Calu3 (cell line): ENCODE data around the gene NAALADL2. TPM values are rescaled to one million over a fixed set of nuclear protein-coding genes. Genes with fewer than 3 reads are reported as not detected.

Experiments used
- BruUV-seq: library from RNA; stranded (reverse); fragments of 400-500 nt; replicated peaks from 2 replicates; lab custom pipeline; 2021; lab: Mats Ljungman, UMichigan
- CTCF ChIA-PET: fragments of 300-600 bp; sonication (Branson Sonifier 250); formaldehyde crosslinking; loops from one replicate; lab custom pipeline; 2022; ENCODE audit warnings: antibody characterized with exemption; lab: Charles Lee
- DNase-seq: peaks from one replicate; pipeline ENCODE4 v3.0.0; 2022
- H3K27ac Mint-ChIP-seq: one replicate; pipeline ENCODE4 v1.8.0; 2022; ENCODE audit warnings: mixed read lengths; ENCODE audit not compliant: unreplicated experiment
- H3K27me3 Mint-ChIP-seq: one replicate; pipeline ENCODE4 v1.8.0; 2022; ENCODE audit warnings: mixed read lengths; ENCODE audit not compliant: unreplicated experiment
- H3K36me3 Mint-ChIP-seq: one replicate; pipeline ENCODE4 v1.8.0; 2022; ENCODE audit warnings: mild to moderate bottlenecking, moderate library complexity, mixed read lengths; ENCODE audit not compliant: insufficient read depth, unreplicated experiment
- H3K4me1 Mint-ChIP-seq: one replicate; pipeline ENCODE4 v1.8.0; 2022; ENCODE audit warnings: mild to moderate bottlenecking, low read depth, mixed read lengths; ENCODE audit not compliant: unreplicated experiment
- H3K4me3 Mint-ChIP-seq: one replicate; pipeline ENCODE4 v1.8.0; 2022; ENCODE audit warnings: mild to moderate bottlenecking, low read depth, moderate library complexity, mixed read lengths; ENCODE audit not compliant: unreplicated experiment
- H3K9me3 Mint-ChIP-seq: one replicate; pipeline ENCODE4 v1.8.0; 2022; ENCODE audit warnings: low read depth, mixed read lengths; ENCODE audit not compliant: unreplicated experiment
- CTCF ChIP-seq: fragments of 200-600 bp; IDR thresholded peaks from one replicate; pipeline ENCODE4 v1.8.0; 2022; ENCODE audit warnings: antibody characterized with exemption; ENCODE audit not compliant: unreplicated experiment
- intact Hi-C: fragments of 100-400 bp; cut with micrococcal nuclease; formaldehyde crosslinking; loops from one replicate; pipeline ENCODE4 v1.10.0; 2022; ENCODE audit not compliant: unreplicated experiment
- total RNA-seq: library from RNA; stranded (reverse); gene quantifications from 2 replicates; pipeline ENCODE4 v1.2.3, GENCODE V29; 2022

NAALADL2 gene
- total RNA-seq, 1 experiment from 2014 or later: 36.9 TPM

GRCh38 chr3:175428466-175428865 lies 569.3 kb downstream of the NAALADL2 start:
- DNase-seq: no peak
- Mint-ChIP-seq H3K27ac (no peak overlapping the region), H3K9me3 (no peaks in the 10 kb centered on the region), H3K4me3 (no peak overlapping the region), H3K4me1 (no peaks in the 10 kb centered on the region), H3K36me3 (no peaks in the 10 kb centered on the region), H3K27me3 (no peaks in the 10 kb centered on the region)
- TF ChIP-seq CTCF: no peak
- CTCF ChIA-PET: no interaction called here
- intact Hi-C loops: no loop called here
- BruUV-seq: no TSS peak

GRCh38 chr3:175430983-175431773 lies 572.0 kb downstream of the NAALADL2 start:
- no peak for DNase-seq
- H3K36me3 Mint-ChIP-seq: no peaks in the 10 kb centered on the region
- H3K9me3 Mint-ChIP-seq: no peaks in the 10 kb centered on the region
- no TSS peak for BruUV-seq
- intact Hi-C loops: no loop called here
- no peaks in the 10 kb centered on the region for H3K27me3 Mint-ChIP-seq
- H3K4me1 Mint-ChIP-seq: no peaks in the 10 kb centered on the region
- no peak for TF ChIP-seq CTCF
- H3K4me3 Mint-ChIP-seq: no peak overlapping the region
- H3K27ac Mint-ChIP-seq: no peak overlapping the region
- CTCF ChIA-PET: no interaction called here

- Mint-ChIP-seq H3K36me3 (no peaks in the 10 kb centered on the region), H3K9me3 (no peaks in the 10 kb centered on the region), H3K4me3 (no peak overlapping the region), H3K27ac (no peak overlapping the region), H3K27me3 (no peaks in the 10 kb centered on the region), H3K4me1 (no peaks in the 10 kb centered on the region)
- no peak for TF ChIP-seq CTCF
- BruUV-seq: no TSS peak
- intact Hi-C loops: no loop called here
- no peak for DNase-seq
- CTCF ChIA-PET: interaction anchor here (0.7 to 1.0 kb wide), 2 partner anchors 65 to 249 kb away, joined by 3 read pairs; no protein-coding TSS in a partner anchor
These were observed 573.4 kb downstream of the NAALADL2 start for GRCh38 chr3:175432376-175433025.

- no TSS peak for BruUV-seq
- Mint-ChIP-seq H3K36me3 (no peaks in the 10 kb centered on the region), H3K4me3 (no peak overlapping the region), H3K9me3 (no peaks in the 10 kb centered on the region), H3K4me1 (no peaks in the 10 kb centered on the region), H3K27ac (no peak overlapping the region), H3K27me3 (no peaks in the 10 kb centered on the region)
- intact Hi-C loops: no loop called here
- no peak for TF ChIP-seq CTCF
- no peak for DNase-seq
- CTCF ChIA-PET: no interaction called here
These were observed 574.0 kb downstream of the NAALADL2 start for GRCh38 chr3:175433026-175433674.
